Heart left ventricle (tissue), 16 donors: ENCODE data around the gene ZNF429. TPM values are rescaled to one million over a fixed set of nuclear protein-coding genes. Genes with fewer than 3 reads are reported as not detected.
"Not testable (repeated sequence)": the region's sequence is repeated elsewhere in the genome, so short reads cannot be mapped to it uniquely, and the experiment has no call there.

Source experiments
- ATAC-seq, 4 donors: fragments of 200-7000 bp; cut with Tn5 transposase; one replicate each; pipeline ENCODE4 v1.9.1; 2020 to 2022; ENCODE audit warnings: moderate library complexity in 4 of 4, mild to moderate bottlenecking in 3 of 4, moderate number of reproducible peaks in 1 of 4
- DNase-seq, 5 donors: peaks; one replicate each; pipeline ENCODE4 v3.0.0-alpha.2; 2020
- H3K27ac ChIP-seq, 12 donors: fragments of 200-600 bp; sonication (generic) in 4 of 12; one replicate each; pipeline versions ENCODE4 v1.5.0 to v1.8.0; 2016 to 2022; ENCODE audit warnings: mild to moderate bottlenecking in 2 of 12
- H3K27me3 ChIP-seq, 9 donors: fragments of 200-600 bp; sonication (generic) in 2 of 9; one replicate each; pipeline versions ENCODE4 v1.5.1 to v1.8.0; 2016 to 2022; ENCODE audit warnings: mild to moderate bottlenecking in 3 of 9
- H3K36me3 ChIP-seq, 9 donors: fragments of 200-600 bp; sonication (generic) in 2 of 9; one replicate each; pipeline versions ENCODE4 v1.5.0 to v1.8.0; 2018 to 2022; ENCODE audit warnings: mild to moderate bottlenecking in 2 of 9
- H3K4me1 ChIP-seq, 12 donors: fragments of 200-600 bp; sonication (generic) in 4 of 12; one replicate each; pipeline versions ENCODE4 v1.5.0 to v1.8.0; 2016 to 2022; ENCODE audit warnings: mild to moderate bottlenecking in 3 of 12
- H3K4me3 ChIP-seq, 12 donors: fragments of 200-600 bp; sonication (generic) in 4 of 12; one replicate each; pipeline versions ENCODE4 v1.5.0 to v1.8.0; 2017 to 2022; ENCODE audit warnings: mild to moderate bottlenecking in 9 of 12, moderate library complexity in 4 of 12
- H3K9me3 ChIP-seq, 12 donors: fragments of 200-600 bp; sonication (generic) in 4 of 12; one replicate each; pipeline versions ENCODE4 v1.5.0 to v1.8.0; 2016 to 2022; ENCODE audit warnings: mild to moderate bottlenecking in 1 of 12
- CTCF ChIP-seq, 12 donors: fragments of 200-600 bp; sonication (generic) in 4 of 12; IDR thresholded peaks; one replicate each; pipeline versions ENCODE4 v1.5.0 to v1.8.0; 2018 to 2022; ENCODE audit warnings: antibody characterized with exemption in 12 of 12, mild to moderate bottlenecking in 5 of 12
- POLR2A ChIP-seq, 2 donors: fragments of 450-650 bp; IDR thresholded peaks; one replicate each; pipeline ENCODE4 v1.6.1; 2017; ENCODE audit warnings: antibody characterized with exemption in 2 of 2, mild to moderate bottlenecking in 2 of 2, moderate library complexity in 2 of 2
- WGBS, 4 donors: extraction: QIAGEN DNeasy Blood & Tissue Kit in 2 of 4; methylation state at CpG; one replicate each; pipeline versions ENCODE4 v1.1.5 to v1.1.7; 2013 to 2018; 5-methylcytosine and 5-hydroxymethylcytosine counted together
- intact Hi-C, 10 donors: fragments of 100-400 bp; cut with DNase I; formaldehyde crosslinking; loops; one replicate each; pipeline versions ENCODE4 v1.11.1 to v1.14.2; 2022
- polyA plus RNA-seq, 2 donors: library from polyadenylated mRNA; stranded (reverse); fragments of 200-250 nt; gene quantifications; one replicate each; pipeline ENCODE4 v1.2.3, GENCODE V29; 2013
- total RNA-seq, 9 donors: library from RNA; depleted of rRNA in 2 of 9; stranded (reverse); fragments of >200 nt in 2 of 9; fragmentation: NEBNext Ultra II Directional in 3 of 9; extraction: Animal tissue kit (Norgen Biotek cat#: 25700) in 3 of 9; gene quantifications; one replicate each; pipeline versions ENCODE4 v1.1.0 to v1.2.4, GENCODE V29; 2016 to 2023
- donor health status: ischemic (EF 13 %, LVEDD 7.1; RV severe dilation, severe dysfunction).
- donor health status: healthy with polysubstance abuse.
- donor health status: DM: no; HTN: yes; CAD: no.
- donor health status: DM: no; HTN: no; CAD: no.
- donor health status: ischemic (EF 25% LVEDD 6.9; RV normal size, moderate dysfunction).
- donor health status: ischemic (EF 25% LVEDD 5.7; RV mildly dilated, moderate dysfunction).
- donor health status: healthy.
- donor health status: DM: yes; HTN: yes; CAD: no.
- donor health status: ischemic (EF 35%, LVEDD 5.7; RV mildly dilated, moderate dysfunction).
- donor health status: nonischemic (EF 11% LVEDD 7.7; RV severe dilation, severe dysfunction).
- donor health status: DM: yes; HTN: yes; CAD: no.
- donor health status: PGD.
- donor health status: ischemic (EF 29% LVEDD 5.4; RV normal size, mild dysfunction).
- donor health status: nonischemic (EF 23%, LVEDD 6.1; RV moderate dilation, normal function).

ZNF429 gene
- total and polyA plus RNA-seq, 11 donors = 4.5 to 10.1 (median 8.2) TPM

DNA sequence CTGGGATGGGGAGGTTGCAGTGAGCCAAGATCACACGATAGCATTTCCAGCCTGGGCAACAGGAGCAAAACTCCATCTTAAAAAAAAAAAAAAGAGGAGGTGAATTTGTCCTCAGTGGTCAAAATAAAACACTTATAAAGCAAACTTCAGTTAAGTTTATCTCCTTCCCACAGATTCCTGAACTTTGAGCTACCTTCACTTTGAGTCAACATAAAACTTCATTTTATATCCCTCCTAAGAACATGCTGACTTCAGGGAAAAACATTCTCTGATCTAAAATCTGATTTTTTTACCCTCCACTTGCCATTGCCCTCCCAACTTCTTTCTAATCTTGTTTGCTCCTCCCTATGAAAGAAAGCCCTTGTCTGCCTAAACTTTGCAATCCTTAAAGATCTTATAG, 59.0 kb downstream of the ZNF429 start:
- H3K27me3 ChIP-seq = no peaks in the 10 kb centered on the region
- H3K4me3 ChIP-seq = no peak overlapping the region
- H3K27ac ChIP-seq = no peak overlapping the region
- peaks cover 0 to 23% (median 0%) of the 10 kb centered on the region in 9 donors for H3K36me3 ChIP-seq
- intact Hi-C loops = loop anchor here in 2 of 10 donors (10.0 kb wide), 2 partner anchors 60 to 130 kb away; partner anchors contain the start of gene ZNF429 (in 1 of the 2)
- WGBS, 4 donors = 68 to 96% (median 72%) methylated on average over 1 of the region's 1 CpG
- no peak for ATAC-seq
- no peak for DNase-seq
- peaks cover 0 to 26% (median 1%) of the 10 kb centered on the region in 12 donors for H3K9me3 ChIP-seq
- TF ChIP-seq CTCF (IDR thresholded peaks at IDR 0.05) (no peak), POLR2A (IDR thresholded peaks at IDR 0.05) (no peak)
- peaks cover 0 to 28% (median 2%) of the 10 kb centered on the region in 12 donors for H3K4me1 ChIP-seq

GRCh38 chr19:21566073-21566472, 60.7 kb downstream of the ZNF429 start:
- WGBS, 4 donors = 44 to 71% (median 53%) methylated on average over 3 of the region's 3 CpGs
- Histone ChIP-seq H3K36me3 (peaks cover 0 to 22% (median 0%) of the 10 kb centered on the region in 9 donors), H3K4me1 (peaks cover 0 to 31% (median 2%) of the 10 kb centered on the region in 12 donors), H3K27ac (peak overlapping the region in 1 of 12 donors; percentile 14), H3K27me3 (no peaks in the 10 kb centered on the region), H3K9me3 (peaks cover 0 to 36% (median 1%) of the 10 kb centered on the region in 12 donors), H3K4me3 (no peak overlapping the region)
- no peak for DNase-seq
- intact Hi-C loops = loop anchor here in 2 of 10 donors (5.0 to 10.0 kb wide), 3 partner anchors 61 to 286 kb away; partner anchors contain the start of gene ZNF429 (in 1 of the 2)
- TF ChIP-seq CTCF (IDR thresholded peaks at IDR 0.05) = no peak
- no peak for TF ChIP-seq POLR2A (IDR thresholded peaks at IDR 0.05)
- no peak for ATAC-seq

- peaks cover 0 to 31% (median 2%) of the 10 kb centered on the region in 12 donors for H3K4me1 ChIP-seq
- ATAC-seq, H3K27ac ChIP-seq, H3K27me3 ChIP-seq, DNase-seq: not testable (repeated sequence)
- WGBS, 4 donors = 72 to 91% (median 79%) methylated on average over 3 to 4 of the region's 4 CpGs
- H3K9me3 ChIP-seq = peaks cover 0 to 47% (median 0%) of the 10 kb centered on the region in 12 donors
- peak overlapping the region in 9 of 12 donors; percentile 3 to 75 (median 50) for H3K4me3 ChIP-seq
- H3K36me3 ChIP-seq = peaks cover 0 to 13% (median 0%) of the 10 kb centered on the region in 9 donors
- intact Hi-C loops = loop anchor here in 2 of 10 donors (5.0 to 10.0 kb wide), 3 partner anchors 63 to 284 kb away; partner anchors contain the start of gene ZNF429 (in 1 of the 2)
Observed at GRCh38 chr19:21567806-21568205, 62.4 kb downstream of the ZNF429 start.

GRCh38 chr19:21568816-21569493, 63.6 kb downstream of the ZNF429 start:
- H3K27ac ChIP-seq = peak overlapping the region in 10 of 12 donors; percentile 8 to 89 (median 72)
- peak; percentile 99 for ATAC-seq
- TF ChIP-seq CTCF (IDR thresholded peaks at IDR 0.05) (no peak), POLR2A (IDR thresholded peaks at IDR 0.05) (peak in 1 of 2 donors; percentile 32)
- 30 to 68% (median 48%) methylated on average over 19 to 21 of the region's 21 CpGs for WGBS, 4 donors
- H3K36me3 ChIP-seq = peaks cover 0 to 4% (median 0%) of the 10 kb centered on the region in 9 donors
- no peaks in the 10 kb centered on the region for H3K27me3 ChIP-seq
- H3K4me3 ChIP-seq = peak overlapping the region; percentile 15 to 79 (median 53)
- intact Hi-C loops = loop anchor here in 2 of 10 donors (5.0 to 10.0 kb wide), 3 partner anchors 64 to 283 kb away; partner anchors contain the start of gene ZNF429 (in 1 of the 2)
- peaks cover 0 to 49% (median 0%) of the 10 kb centered on the region in 12 donors for H3K9me3 ChIP-seq
- DNase-seq = peak; percentile 91 to 97 (median 92)
- peaks cover 0 to 31% (median 2%) of the 10 kb centered on the region in 12 donors for H3K4me1 ChIP-seq
